GM19328 (cell line): ENCODE measurements around the gene TTC28.
"Not testable (repeated sequence)": the region's sequence is repeated elsewhere in the genome, so short reads cannot be mapped to it uniquely, and the experiment has no call there.

Experiments
- ATAC-seq: cut with Tn5 transposase; IDR thresholded peaks from one replicate; pipeline ENCODE4 v1.9.1; 2021; ENCODE audit warnings: mild to moderate bottlenecking, moderate library complexity; ENCODE audit not compliant: unreplicated experiment

Gene TTC28

DNA sequence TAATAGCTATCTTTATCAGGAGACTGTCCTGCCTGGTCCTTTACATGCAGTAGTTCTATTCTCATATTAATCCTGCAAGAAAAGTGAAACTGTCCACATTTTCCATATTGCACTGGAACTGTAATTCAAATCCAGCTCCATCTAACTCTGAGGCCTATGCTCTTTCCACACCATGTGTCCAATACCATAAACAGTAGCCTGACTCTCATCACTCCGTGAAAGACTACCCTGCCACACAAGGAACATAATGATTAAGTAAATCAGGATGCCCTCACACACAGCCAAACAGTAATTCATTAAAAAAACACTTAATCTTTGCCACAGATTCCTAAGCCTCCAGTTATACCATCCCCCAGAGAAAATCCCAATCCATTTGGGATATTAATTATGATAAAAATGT, 475.3 kb downstream of the TTC28 start:
- ATAC-seq, result no peak

DNA sequence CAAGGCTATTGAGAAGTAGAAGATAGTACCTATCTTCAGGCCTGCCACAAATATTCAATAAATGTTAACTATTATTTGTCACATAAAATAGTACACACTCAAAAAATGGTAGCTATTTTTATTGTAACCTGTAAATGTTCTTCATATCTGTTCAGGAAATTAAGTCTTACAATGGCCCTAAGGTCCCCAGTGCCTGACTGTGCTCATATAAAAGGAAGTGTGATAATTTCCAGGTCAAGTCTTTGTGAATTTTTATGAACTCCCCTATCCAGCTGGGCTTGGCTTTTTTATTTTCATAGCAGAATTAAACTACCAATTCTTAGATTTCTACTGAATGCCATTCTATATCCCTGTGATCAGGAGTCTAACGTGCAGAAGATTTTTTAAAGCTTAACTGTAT, 476.4 kb downstream of the TTC28 start:
- no peak for ATAC-seq

DNA sequence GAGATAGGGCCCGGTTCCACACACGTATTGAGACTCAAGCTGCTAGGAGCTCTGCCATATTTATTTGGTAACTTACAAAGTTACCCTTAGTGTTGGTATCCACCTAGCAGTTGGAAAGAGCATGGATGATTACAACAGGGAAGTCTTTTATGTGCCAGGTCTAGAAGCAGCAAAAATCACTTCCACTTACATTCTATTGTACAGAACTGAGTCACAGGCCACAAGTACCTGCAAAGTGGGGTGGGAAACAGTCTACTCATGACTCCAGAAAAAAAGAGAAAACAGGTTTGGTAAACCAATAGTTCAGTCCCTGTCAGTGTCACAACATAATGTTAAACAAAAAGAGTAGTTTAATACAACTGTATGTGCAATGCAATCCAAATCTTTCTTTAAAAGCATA, 480.9 kb downstream of the TTC28 start:
- ATAC-seq, result no peak

DNA sequence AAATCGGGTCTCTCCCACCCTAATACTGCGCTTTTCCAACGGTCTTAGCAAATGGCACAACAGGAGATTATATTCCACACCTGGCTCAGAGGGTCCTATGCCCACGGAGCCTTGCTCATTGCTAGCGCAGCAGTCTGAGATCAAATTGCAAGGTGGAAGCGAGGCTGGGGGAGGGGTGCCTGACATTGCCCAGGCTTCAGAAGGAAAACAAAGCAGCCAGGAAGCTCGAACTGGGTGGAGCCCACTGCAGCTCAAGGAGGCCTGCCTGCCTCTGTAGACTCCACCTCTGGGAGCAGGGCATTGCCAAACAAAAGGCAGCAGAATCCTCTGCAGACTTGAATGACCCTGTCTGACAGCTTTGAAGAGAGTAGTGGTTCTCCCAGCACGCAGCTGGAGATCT, 488.1 kb downstream of the TTC28 start:
- ATAC-seq, result not testable (repeated sequence)

DNA sequence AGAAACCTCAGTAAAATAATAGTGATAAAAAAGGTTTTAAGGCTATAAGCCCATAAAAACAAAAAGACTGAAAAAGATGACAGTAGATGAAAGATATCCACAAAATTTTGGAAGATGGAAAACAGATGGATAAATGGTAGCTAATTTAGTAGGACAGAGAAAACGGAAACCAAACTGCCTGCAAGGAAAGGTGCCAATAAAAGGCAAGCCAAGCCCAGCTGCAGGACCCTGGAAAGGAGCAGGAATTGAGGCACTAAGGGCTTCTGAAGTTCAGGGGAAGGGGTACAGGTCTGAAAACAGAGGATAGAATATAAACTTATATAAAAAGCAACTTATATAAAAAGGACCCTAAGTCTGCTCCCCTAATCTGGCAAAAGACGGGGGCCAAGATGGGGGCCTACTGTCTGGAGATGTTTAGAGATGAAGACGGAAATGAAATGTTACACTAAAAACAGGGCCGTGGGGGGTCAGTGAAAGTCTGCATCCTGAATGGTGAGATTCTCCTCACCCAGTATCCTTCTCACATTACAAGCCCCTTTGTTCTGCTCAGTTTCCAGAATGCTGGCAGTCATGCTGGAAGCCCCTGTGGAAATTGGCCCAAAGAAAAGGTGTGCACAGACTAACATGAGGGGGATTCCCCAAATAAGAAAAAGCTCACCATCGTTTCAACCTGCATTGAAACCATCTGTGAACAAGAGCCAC, 491.3 kb downstream of the TTC28 start:
- ATAC-seq, result no peak

DNA sequence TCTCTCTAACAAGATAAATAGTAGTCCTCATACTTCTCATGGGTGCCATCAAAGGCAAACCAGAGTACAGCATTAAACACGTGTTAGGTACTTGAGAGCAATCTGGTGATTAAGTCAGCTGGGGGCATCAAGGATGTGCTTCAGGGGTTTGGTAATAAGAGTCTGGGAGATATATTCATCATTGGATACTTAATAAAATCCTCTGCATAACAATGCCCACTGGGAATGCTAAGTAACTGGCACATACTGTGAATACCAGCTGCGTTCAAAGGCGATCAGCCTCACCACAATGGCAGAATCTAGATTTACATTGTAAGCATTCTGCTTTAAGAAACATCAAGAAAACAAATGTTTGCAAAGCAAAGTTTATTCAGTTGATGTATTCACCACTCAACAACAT, 492.0 kb downstream of the TTC28 start:
- ATAC-seq, result no peak

DNA sequence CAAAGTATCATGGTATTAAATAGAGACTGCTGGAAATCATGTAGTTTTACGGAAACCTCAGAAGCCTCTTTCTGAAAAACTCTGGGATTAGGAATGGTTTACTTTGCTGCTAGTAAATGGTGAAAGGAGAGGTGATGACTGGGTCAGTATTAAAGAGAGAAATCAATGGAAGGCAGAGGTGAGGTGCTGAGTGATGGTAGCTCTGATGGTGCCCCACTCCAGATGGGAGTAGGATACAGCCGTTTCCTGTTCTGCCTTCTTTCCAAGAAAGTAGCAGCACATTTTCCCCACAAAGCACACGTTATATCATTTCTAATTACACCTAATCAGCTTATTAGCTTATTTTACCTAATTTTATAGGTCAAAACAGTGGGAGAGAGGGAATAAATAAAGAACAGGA, 493.0 kb downstream of the TTC28 start:
- no peak for ATAC-seq

DNA sequence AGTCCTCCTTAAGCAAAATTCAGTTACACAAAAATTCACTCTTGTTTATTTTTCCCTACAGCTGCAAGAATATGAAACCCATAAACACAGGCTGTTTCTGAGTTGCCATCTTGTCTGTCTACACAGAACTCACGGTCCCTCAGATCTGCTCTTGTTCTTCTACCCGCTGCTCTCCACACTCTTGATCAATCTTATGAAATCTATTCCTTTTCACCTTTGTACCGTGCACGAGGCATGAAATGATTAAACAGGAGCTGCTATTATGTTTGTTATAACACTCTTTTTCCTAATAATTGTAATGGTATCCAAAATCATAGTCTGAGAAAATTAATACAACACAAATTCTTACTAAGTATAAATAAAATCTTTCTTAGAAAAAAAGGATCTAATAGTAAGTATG, 494.5 kb downstream of the TTC28 start:
- ATAC-seq, result no peak

DNA sequence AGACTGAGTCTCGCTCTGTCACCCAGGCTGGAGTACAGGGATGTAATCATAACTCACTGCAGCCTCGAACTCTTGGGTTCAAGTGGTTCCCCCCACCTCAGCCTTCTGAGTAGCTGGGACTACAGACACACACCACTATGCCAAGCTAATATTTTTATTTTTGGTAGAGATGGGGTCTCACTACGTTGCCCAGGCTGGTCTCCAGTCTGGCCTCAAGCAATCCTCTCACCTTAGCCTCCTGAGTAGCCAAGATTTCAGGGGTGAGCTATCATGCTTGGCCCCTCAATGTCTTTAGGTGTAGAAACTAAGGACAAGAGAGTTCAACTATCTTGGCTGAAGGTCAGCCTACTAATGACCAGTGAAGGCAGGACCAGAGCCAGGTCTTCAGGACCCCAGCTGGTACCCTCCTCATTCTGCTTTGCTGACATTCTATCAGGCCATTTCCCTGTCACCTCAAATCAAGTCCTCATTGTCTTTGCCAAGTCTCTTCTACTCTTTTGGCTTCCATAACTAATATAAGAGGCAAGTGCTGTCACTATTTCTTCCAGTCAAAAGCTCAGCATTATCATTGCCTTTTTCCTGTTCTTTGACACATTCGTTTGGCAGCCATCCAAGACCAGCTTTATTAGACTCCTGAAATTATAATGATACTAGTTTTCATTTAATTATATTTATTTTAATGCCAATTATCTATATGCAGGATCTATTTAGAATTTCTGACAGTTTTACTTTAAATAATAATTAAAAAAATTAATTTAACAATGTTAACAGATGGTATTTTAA, 496.4 kb downstream of the TTC28 start:
- no peak for ATAC-seq

DNA sequence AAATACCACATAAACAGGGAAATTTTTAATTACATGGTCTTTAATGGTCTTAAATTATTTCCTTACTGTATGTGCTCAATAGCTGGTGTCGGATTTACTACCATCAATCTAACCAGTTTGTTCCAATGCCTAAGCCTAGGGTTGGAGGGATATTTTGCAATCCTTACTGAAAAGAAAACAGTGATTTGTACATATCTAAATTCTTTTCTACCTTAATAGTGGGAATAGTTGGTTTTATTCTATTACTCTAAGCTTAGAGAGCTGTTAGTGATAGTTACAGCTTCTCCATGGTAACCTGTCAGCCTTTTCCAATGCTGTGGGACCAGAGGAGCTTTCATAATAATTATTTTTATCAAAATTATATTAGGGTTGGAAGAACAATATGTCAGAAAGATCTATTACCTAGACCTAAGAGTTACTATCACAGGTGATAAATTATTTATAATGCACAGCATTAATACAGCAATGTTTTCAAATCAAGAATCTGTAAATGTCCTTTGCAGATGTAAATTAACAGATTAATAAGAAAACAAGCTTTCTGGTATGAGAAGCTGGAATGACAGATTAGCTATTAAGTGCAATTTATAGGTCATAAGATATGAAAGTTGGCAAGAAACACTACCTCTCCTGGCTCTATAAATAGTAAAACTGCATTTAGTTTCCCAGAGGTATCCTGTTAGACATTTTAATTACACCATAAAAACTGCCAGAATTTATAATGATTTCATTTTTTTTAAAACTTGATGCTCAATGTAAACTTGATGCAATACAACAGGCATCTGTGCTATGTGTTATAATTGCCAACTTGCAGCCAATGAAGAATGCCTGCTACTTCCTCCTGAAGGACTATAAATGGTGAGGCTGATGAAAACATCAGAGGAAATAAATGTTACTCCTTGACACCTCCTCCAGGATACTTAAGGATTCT, 498.6 kb downstream of the TTC28 start:
- no peak for ATAC-seq

DNA sequence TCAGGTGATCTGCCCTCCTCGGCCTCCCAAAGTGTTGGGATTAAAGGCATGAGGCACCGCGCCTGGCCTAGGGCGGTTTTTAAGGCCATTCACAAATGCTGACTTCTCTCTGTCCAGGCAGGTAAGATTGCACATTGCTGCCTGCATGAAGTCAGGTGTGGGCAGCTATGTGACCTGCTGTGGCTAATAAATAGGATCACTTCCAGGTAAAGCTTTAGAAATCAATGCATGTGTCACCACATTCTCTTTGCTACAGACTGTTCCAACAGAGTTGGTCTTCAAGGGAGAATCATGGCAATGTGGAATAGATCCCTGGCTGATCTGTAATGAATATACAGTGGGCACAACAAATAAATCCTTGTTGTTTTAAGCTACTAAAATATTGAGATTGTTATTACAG, 500.2 kb downstream of the TTC28 start:
- no peak for ATAC-seq

DNA sequence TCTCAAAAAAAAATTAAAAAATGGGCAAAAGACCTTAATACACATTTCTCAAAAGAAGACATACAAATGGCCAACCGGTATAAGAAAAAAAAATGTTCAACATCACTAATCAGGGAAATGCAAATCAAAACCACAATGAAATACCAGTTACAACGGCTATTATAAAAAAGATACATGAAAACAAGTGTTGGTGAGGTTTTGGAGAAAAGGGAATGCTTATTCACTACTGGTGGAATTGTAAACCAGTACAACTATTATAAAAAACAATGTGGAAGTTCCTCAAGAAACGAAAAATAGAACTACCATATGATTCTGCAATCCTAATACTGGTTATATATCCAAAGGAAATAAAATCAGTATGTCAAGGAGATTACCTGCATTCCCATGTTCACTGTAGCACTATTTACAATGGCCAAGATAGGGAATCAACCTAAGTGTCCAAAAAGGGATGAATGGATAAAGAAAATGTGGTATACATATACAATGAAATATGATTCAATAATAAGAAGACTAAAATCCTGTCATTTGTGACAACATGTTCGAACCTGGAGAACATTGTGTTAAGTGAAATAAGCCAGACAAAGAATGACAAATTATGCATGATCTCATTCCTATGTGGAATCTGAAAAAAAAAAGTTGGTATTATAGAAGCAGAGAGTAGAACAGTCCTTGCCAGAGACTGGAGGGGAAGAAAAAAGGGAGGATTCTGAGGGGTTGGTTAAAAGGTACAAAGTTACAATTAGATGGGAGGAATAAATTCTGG, 503.7 kb downstream of the TTC28 start:
- ATAC-seq, result no peak

DNA sequence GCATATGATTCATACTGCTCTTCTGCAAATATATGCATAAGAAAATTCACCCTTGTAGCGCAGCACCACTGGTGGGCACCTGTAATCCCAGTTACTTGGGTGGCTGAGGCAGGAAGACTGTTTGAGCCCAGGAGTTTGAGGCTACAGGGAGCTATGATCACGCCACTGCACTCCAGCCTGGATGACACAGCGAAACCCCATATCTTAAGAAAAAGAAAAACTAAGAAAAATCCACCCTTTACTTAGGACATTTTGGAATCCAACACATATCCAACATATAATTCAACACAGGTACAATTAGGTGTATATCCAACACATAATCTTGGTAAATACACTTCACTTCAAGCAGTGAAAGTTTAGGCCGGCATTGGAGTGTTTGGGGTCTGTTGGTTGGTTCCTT, 505.1 kb downstream of the TTC28 start:
- no peak for ATAC-seq

DNA sequence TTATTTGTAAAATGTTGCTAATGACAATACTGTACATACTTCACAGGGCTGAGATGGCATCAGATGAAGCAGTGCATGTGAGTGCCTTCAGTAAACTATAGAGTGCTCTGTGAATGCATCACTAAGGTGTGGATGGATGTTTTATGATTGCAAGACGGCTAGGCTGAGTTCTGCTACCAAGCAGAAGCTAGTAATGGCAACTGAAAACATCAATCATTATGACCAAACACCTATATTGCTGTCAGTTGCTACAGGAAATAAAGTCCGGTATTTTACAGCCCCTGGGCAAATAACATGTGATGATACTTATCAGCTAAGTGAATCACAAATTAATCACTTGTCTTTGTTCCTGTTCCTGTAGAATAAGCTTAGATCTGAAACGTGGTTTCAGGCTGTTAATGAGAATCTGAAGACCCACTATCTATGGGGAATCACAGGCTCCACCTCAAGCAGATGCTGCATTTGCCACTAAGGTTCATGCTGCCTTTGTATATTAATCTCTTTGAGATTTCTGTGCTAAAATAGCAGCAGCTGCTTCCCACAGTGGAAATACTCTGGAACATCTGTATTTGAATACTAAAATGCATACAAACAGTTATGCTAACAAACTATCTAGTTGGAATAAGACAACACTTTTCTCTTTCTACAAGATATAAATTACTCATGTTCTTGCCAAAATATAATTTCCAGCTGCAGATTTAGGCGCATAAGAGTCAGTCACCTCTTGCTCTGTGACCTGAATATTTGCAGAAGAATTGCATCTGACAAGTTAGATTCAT, 506.6 kb downstream of the TTC28 start:
- ATAC-seq, result no peak

DNA sequence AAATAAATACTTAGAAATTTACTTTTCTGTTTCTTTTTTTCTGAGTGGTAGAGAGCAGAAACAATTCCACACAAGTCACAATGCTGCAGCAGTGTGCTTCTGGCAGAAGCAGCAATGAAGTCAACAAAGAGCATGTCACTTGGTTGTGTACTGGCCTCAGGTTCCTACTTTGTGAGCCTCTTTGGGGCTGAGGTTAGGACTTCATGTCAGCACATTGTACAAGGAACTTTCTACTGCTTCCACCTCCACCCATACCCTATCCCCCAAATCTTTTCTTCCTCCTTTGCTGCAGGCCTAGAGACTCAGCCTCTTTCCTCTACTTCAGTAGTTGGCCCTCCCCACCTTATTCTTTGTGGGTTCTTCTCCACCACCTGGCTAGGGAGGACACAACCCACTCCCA, 507.9 kb downstream of the TTC28 start:
- ATAC-seq, result no peak

DNA sequence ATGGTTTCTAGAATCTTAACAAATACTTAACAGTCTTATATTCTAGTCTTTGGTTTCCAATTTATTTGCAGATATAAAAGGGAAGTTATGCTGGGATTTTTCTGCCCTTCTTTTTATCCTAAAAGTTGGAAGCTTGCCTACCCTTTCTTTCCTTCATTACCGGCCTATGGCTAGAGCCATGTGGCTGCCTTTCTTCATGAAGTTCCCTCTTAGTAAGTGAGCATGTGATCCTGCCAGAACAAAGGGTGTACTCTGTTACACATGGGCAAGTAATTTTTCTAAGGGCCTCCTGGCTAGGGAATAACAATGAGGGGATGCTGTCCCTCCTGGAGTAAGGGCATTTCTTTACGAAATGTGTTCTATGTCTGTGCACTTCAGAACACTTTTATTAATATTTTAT, 508.5 kb downstream of the TTC28 start:
- ATAC-seq, result no peak

DNA sequence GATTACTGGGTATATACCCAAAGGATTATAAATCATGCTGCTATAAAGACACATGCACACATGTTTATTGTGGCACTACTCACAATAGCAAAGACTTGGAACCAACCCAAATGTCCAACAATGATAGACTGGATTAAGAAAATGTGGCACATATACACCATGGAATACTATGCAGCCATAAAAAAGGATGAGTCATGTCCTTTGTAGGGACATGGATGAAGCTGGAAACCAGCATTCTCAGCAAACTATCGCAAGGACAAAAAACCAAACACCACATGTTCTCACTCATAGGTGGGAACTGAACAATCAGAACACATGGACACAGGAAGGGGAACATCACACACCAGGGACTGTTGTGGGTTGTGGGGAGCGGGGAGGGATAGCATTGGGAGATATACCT, 510.3 kb downstream of the TTC28 start:
- not testable (repeated sequence) for ATAC-seq

DNA sequence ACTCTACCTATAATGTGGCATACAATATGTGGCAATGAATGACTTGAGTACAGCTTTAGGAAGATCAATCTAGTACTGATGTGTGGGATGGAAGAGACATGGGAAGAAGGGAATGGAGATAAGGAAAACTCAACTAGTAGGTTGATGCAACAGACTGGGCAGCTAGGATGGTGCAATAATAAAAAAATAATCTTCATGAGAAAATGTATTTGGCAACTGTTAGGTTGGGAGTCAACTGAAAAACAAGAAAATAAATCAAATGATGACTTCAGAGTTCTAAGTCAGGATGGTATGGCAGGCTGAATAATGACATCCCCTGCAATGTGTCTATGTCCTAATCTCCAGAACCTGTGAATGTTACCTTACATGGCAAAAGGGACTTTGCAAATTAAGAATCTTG, 523.8 kb downstream of the TTC28 start:
- no peak for ATAC-seq

DNA sequence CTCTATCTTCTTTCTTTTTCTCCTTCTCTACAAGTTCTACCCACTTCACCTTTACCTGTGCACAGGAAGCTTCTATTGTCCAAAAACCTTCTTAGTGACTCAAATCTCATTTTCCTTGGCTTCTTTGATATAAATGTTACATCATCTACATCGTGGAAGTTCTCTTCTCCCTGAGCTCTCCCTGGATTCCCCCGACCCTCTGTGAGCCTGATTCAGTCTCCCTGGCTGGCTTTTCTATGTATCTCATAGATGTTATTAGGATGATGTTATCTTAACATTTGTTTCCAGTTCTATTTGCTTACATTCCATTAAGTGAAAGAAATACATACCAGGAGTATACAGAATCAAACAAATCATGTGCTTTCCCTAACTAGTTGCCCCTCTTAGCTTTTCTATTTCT, 524.8 kb downstream of the TTC28 start:
- ATAC-seq, result no peak
